GM23338 (cell line): ENCODE measurements around the gene CTDP1. TPM values are rescaled to one million over a fixed set of nuclear protein-coding genes. Genes with fewer than 3 reads are reported as not detected.

ENCODE experiments used
- ATAC-seq: fragments of 200-7000 bp; cut with Tn5 transposase; 3 replicates; pipeline ENCODE4 v1.9.1; 2020
- DNase-seq: peaks from one replicate; pipeline ENCODE4 v3.0.0-alpha.2; 2015; ENCODE audit warnings: low spot score
- H2AFZ ChIP-seq: fragments of 200-600 bp; sonication (generic); 2 replicates; pipeline ENCODE4 v1.8.0; 2016; ENCODE audit warnings: antibody characterized with exemption, mild to moderate bottlenecking, moderate library complexity
- H3F3A ChIP-seq: fragments of 200-600 bp; sonication (generic); replicated peaks from 2 replicates; pipeline ENCODE4 v1.8.0; 2017; ENCODE audit warnings: antibody characterized with exemption, mixed run types, low read depth
- H3K27ac ChIP-seq: fragments of 200-600 bp; sonication (generic); 2 replicates; pipeline ENCODE4 v1.6.1; 2016; ENCODE audit warnings: low read depth
- H3K27me3 ChIP-seq: fragments of 200-600 bp; sonication (generic); 2 replicates; pipeline ENCODE4 v1.8.0; 2016; ENCODE audit warnings: mild to moderate bottlenecking, mixed run types, moderate library complexity; ENCODE audit not compliant: insufficient read depth
- H3K36me3 ChIP-seq: fragments of 200-600 bp; sonication (generic); 2 replicates; pipeline ENCODE4 v1.8.0; 2016; ENCODE audit warnings: mild to moderate bottlenecking; ENCODE audit not compliant: insufficient read depth
- H3K4me1 ChIP-seq: fragments of 200-600 bp; sonication (generic); 2 replicates; pipeline ENCODE4 v1.8.0; 2016; ENCODE audit warnings: mild to moderate bottlenecking, moderate library complexity; ENCODE audit not compliant: insufficient read depth
- H3K4me2 ChIP-seq: fragments of 200-600 bp; sonication (generic); 2 replicates; pipeline ENCODE4 v1.7.1; 2017; ENCODE audit warnings: mixed run types
- H3K4me3 ChIP-seq: fragments of 200-600 bp; sonication (generic); 2 replicates; pipeline ENCODE4 v1.6.1; 2016; ENCODE audit warnings: mixed run types
- H3K79me2 ChIP-seq: fragments of 200-600 bp; sonication (generic); replicated peaks from 2 replicates; pipeline ENCODE4 v1.8.0; 2017; ENCODE audit warnings: mild to moderate bottlenecking; ENCODE audit not compliant: insufficient read depth
- H3K9me2 ChIP-seq: fragments of 200-600 bp; sonication (generic); 2 replicates; pipeline ENCODE4 v1.8.0; 2017; ENCODE audit not compliant: insufficient read depth
- H4K20me1 ChIP-seq: fragments of 200-600 bp; sonication (generic); replicated peaks from 2 replicates; pipeline ENCODE4 v1.8.0; 2017; ENCODE audit warnings: mild to moderate bottlenecking; ENCODE audit not compliant: insufficient read depth
- H3K27ac Mint-ChIP-seq: 2 replicates; pipeline ENCODE4 v1.8.0; 2020; ENCODE audit warnings: inconsistent platforms, mild to moderate bottlenecking, moderate library complexity, mixed read lengths
- H3K27me3 Mint-ChIP-seq: 3 replicates; pipeline ENCODE4 v1.8.0; 2022; ENCODE audit warnings: low read depth, mild to moderate bottlenecking, moderate library complexity, mixed read lengths, inconsistent platforms; ENCODE audit not compliant: insufficient read depth, poor library complexity
- H3K36me3 Mint-ChIP-seq: 3 replicates; pipeline ENCODE4 v1.8.0; 2021; ENCODE audit warnings: low read depth, mild to moderate bottlenecking, inconsistent platforms, moderate library complexity, mixed read lengths
- H3K4me1 Mint-ChIP-seq: 3 replicates; pipeline ENCODE4 v1.8.0; 2020; ENCODE audit warnings: mild to moderate bottlenecking, inconsistent platforms, mixed read lengths
- H3K4me3 Mint-ChIP-seq: 3 replicates; pipeline ENCODE4 v1.8.0; 2021; ENCODE audit warnings: moderate library complexity, mild to moderate bottlenecking, inconsistent platforms, mixed read lengths
- H3K9me3 Mint-ChIP-seq: 3 replicates; pipeline ENCODE4 v1.8.0; 2020; ENCODE audit warnings: moderate library complexity, mild to moderate bottlenecking, inconsistent platforms, mixed read lengths
- CREB1 ChIP-seq: fragments of 250-450 bp; sonication (Bioruptor Pico); IDR thresholded peaks from 2 replicates; pipeline ENCODE4 v1.5.0; 2020; ENCODE audit warnings: low read depth, mild to moderate bottlenecking, moderate library complexity
- CTCF ChIP-seq, 2 experiments: fragments of 200-600 bp in 1 of 2; sonication (generic) in 1 of 2; conservative IDR thresholded peaks; 2 replicates each; pipeline versions ENCODE4 v1.5.1 to v1.6.1; 2016 to 2017; ENCODE audit warnings: antibody characterized with exemption in 2 of 2, low read depth in 2 of 2, mild to moderate bottlenecking in 2 of 2, moderate library complexity in 1 of 2
- ETS1 ChIP-seq: IDR thresholded peaks from 2 replicates; pipeline ENCODE4 v1.6.1; 2016; ENCODE audit warnings: antibody characterized with exemption
- EZH2 ChIP-seq: fragments of 200-600 bp; sonication (generic); IDR thresholded peaks from one replicate; pipeline ENCODE4 v1.8.0; 2017; ENCODE audit warnings: antibody characterized with exemption, mild to moderate bottlenecking, low read depth; ENCODE audit not compliant: unreplicated experiment
- EZH2phosphoT487 ChIP-seq: fragments of 200-600 bp; sonication (generic); IDR thresholded peaks from one replicate; pipeline ENCODE4 v1.8.1; 2018; ENCODE audit warnings: antibody characterized with exemption; ENCODE audit not compliant: unreplicated experiment
- JUNB ChIP-seq: IDR thresholded peaks from one replicate; pipeline ENCODE4 v1.6.1; 2016; ENCODE audit warnings: antibody characterized with exemption; ENCODE audit not compliant: unreplicated experiment
- NANOG ChIP-seq: IDR thresholded peaks from 2 replicates; pipeline ENCODE4 v1.6.1; 2016; ENCODE audit warnings: antibody characterized with exemption, borderline replicate concordance
- POLR2AphosphoS5 ChIP-seq: IDR thresholded peaks from 2 replicates; pipeline ENCODE4 v1.6.1; 2016; ENCODE audit warnings: antibody characterized with exemption, low read depth
- STAT1 ChIP-seq: IDR thresholded peaks from one replicate; pipeline ENCODE4 v1.6.1; 2016; ENCODE audit warnings: antibody characterized with exemption; ENCODE audit not compliant: unreplicated experiment
- ZNF114 ChIP-seq: fragments of 250-450 bp; sonication (Bioruptor Pico); IDR thresholded peaks from 2 replicates; pipeline ENCODE4 v1.5.0; 2020; ENCODE audit warnings: mild to moderate bottlenecking, moderate library complexity
- ZNF331 ChIP-seq: fragments of 250-450 bp; sonication (Bioruptor Pico); IDR thresholded peaks from 2 replicates; pipeline ENCODE4 v1.5.0; 2020; ENCODE audit warnings: low read depth, mild to moderate bottlenecking, moderate library complexity
- ZNF462 ChIP-seq: fragments of 250-450 bp; sonication (Bioruptor Pico); IDR thresholded peaks from 2 replicates; pipeline ENCODE4 v1.5.0; 2020; ENCODE audit warnings: mild to moderate bottlenecking, moderate library complexity
- polyA plus RNA-seq: library from polyadenylated mRNA; unstranded; fragments of >200 nt; fragmentation: Nextera tagmentation; extraction: Ambion mirVana; gene quantifications from 2 replicates; pipeline ENCODE4 v1.2.1, GENCODE V29; 2016
- total RNA-seq: library from RNA; depleted of rRNA; stranded (reverse); fragments of >200 nt; shearing (Covaris generic); gene quantifications from 2 replicates; pipeline ENCODE4 v1.2.3, GENCODE V29; 2014
- TF ChIP-seq, protein P1 (sequence below): IDR thresholded peaks from one replicate; pipeline ENCODE4 v1.6.1; 2018; ENCODE audit warnings: antibody characterized with exemption; ENCODE audit not compliant: unreplicated experiment

The CTDP1 gene
- total and polyA plus RNA-seq, 2 experiments from 2014 or later, result 9.4 to 51.6 TPM

GRCh38 chr18:79794846-79795245, 115.2 kb downstream of the CTDP1 start:
- Histone ChIP-seq H3K4me2 (no peak overlapping the region), H2AFZ (no peak overlapping the region), H3K4me3 (no peak overlapping the region), H3K79me2 (no peaks in the 10 kb centered on the region), H3K27ac (no peak overlapping the region), H3K36me3 (no peaks in the 10 kb centered on the region), H3K4me1 (peaks cover 9% of the 10 kb centered on the region; the same call in 1 of the 2 replicates), H4K20me1 (0 out of 2 replicates have a peak, but pooled peaks cover 2% of the 10 kb centered on the region), H3K27me3 (peaks cover 40% of the 10 kb centered on the region), H3F3A (no peaks in the 10 kb centered on the region), H3K9me2 (no peaks in the 10 kb centered on the region)
- DNase-seq (no peak), ATAC-seq (no peak)
- TF ChIP-seq EZH2 (no peak), EZH2phosphoT487 (no peak), ZNF331 (CRISPR knock-in tag) (no peak), CREB1 (no peak), NANOG (no peak), ZNF462 (CRISPR knock-in tag) (no peak), POLR2AphosphoS5 (no peak), ETS1 (no peak), CTCF (conservative IDR thresholded peaks at IDR 0.05; ENCODE audit: low read depth in 2 of 2) (no peak), JUNB (no peak), ZNF114 (CRISPR knock-in tag) (no peak), STAT1 (no peak)
- TF ChIP-seq, protein P1, sequence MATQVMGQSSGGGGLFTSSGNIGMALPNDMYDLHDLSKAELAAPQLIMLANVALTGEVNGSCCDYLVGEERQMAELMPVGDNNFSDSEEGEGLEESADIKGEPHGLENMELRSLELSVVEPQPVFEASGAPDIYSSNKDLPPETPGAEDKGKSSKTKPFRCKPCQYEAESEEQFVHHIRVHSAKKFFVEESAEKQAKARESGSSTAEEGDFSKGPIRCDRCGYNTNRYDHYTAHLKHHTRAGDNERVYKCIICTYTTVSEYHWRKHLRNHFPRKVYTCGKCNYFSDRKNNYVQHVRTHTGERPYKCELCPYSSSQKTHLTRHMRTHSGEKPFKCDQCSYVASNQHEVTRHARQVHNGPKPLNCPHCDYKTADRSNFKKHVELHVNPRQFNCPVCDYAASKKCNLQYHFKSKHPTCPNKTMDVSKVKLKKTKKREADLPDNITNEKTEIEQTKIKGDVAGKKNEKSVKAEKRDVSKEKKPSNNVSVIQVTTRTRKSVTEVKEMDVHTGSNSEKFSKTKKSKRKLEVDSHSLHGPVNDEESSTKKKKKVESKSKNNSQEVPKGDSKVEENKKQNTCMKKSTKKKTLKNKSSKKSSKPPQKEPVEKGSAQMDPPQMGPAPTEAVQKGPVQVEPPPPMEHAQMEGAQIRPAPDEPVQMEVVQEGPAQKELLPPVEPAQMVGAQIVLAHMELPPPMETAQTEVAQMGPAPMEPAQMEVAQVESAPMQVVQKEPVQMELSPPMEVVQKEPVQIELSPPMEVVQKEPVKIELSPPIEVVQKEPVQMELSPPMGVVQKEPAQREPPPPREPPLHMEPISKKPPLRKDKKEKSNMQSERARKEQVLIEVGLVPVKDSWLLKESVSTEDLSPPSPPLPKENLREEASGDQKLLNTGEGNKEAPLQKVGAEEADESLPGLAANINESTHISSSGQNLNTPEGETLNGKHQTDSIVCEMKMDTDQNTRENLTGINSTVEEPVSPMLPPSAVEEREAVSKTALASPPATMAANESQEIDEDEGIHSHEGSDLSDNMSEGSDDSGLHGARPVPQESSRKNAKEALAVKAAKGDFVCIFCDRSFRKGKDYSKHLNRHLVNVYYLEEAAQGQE, result no peak
- no peak overlapping the region for H3K27ac Mint-ChIP-seq
- H3K4me3 Mint-ChIP-seq, result no peak overlapping the region
- H3K4me1 Mint-ChIP-seq, result peaks cover 9% of the 10 kb centered on the region
- no peaks in the 10 kb centered on the region; the same call in 2 of the 3 replicates for H3K36me3 Mint-ChIP-seq
- H3K9me3 Mint-ChIP-seq, result no peaks in the 10 kb centered on the region
- peaks cover 38% of the 10 kb centered on the region for H3K27me3 Mint-ChIP-seq
